ENCODE measurements around the gene TLX2.
A peak's percentile ranks its signal among the peaks of the same experiment; 100 is the strongest.

TLX2 gene

GRCh38 chr2:74497777-74498499 lies 16.3 kb upstream of the TLX2 start:
- no peak for DNase-seq

GRCh38 chr2:74498500-74499266 lies 15.6 kb upstream of the TLX2 start:
- no peak for DNase-seq

GRCh38 chr2:74499267-74499939 lies 14.8 kb upstream of the TLX2 start, which contains the start of gene LBX2:
Gene LBX2, minus strand, starts transcription at chr2:74499603. Its CDS starts 66 bp downstream, at chr2:74499537.
- no peak for DNase-seq

GRCh38 chr2:74499940-74500577 lies 14.2 kb upstream of the TLX2 start:
- no peak for DNase-seq

GRCh38 chr2:74500578-74500946 lies 13.7 kb upstream of the TLX2 start:
- DNase-seq, result no peak

- DNase-seq, result no peak
Observed at GRCh38 chr2:74501335-74502071, 12.7 kb upstream of the TLX2 start.

- no peak for DNase-seq
Observed at GRCh38 chr2:74502147-74502719, 12.0 kb upstream of the TLX2 start.

GRCh38 chr2:74502720-74503505 lies 11.3 kb upstream of the TLX2 start:
- DNase-seq, result no peak

GRCh38 chr2:74503506-74504475 lies 10.5 kb upstream of the TLX2 start:
- no peak for DNase-seq

- DNase-seq, result no peak
Observed at GRCh38 chr2:74504591-74504990, 9.7 kb upstream of the TLX2 start.

- no peak for DNase-seq
Observed at GRCh38 chr2:74505448-74506246, 8.6 kb upstream of the TLX2 start.

- DNase-seq, result peak; percentile 100
Observed at GRCh38 chr2:74507145-74507925, 6.9 kb upstream of the TLX2 start, which contains the start of gene PCGF1. Gene PCGF1, minus strand, starts transcription at chr2:74507695. Its CDS starts 27 bp downstream, at chr2:74507668.

- no peak for DNase-seq
Observed at GRCh38 chr2:74507926-74508520, 6.2 kb upstream of the TLX2 start.

- DNase-seq, result no peak
Observed at GRCh38 chr2:74510272-74510671, 4.0 kb upstream of the TLX2 start.

- DNase-seq, result no peak
Observed at GRCh38 chr2:74511104-74511989, 2.9 kb upstream of the TLX2 start.

- DNase-seq, result no peak
Observed at GRCh38 chr2:74512744-74513604, 1.3 kb upstream of the TLX2 start.
